ENCODE results near the gene APOLD1.
"Not testable (repeated sequence)": the region's sequence is repeated elsewhere in the genome, so short reads cannot be mapped to it uniquely, and the experiment has no call there.

The APOLD1 gene

GRCh38 chr12:12798480-12798879, 13.0 kb downstream of the APOLD1 start:
- Histone ChIP-seq H3K9me2 (replicated peaks; ENCODE audit: insufficient read depth, low read length) (no peaks in the 10 kb centered on the region), H3F3A (ENCODE audit: insufficient read depth) (no peaks in the 10 kb centered on the region), H3K79me2 (ENCODE audit: insufficient read depth, low read length) (no peaks in the 10 kb centered on the region), H3K27ac (ENCODE audit: low read depth, low read length) (no peak overlapping the region), H2AFZ (ENCODE audit: low read depth, low read length, severe bottlenecking) (no peak overlapping the region), H3K4me2 (ENCODE audit: low read depth, low read length, poor library complexity, severe bottlenecking) (no peak overlapping the region), H3K9me3 (ENCODE audit: insufficient read depth, low read length) (no peaks in the 10 kb centered on the region), H3K27me3 (ENCODE audit: low read length) (no peaks in the 10 kb centered on the region), H3K4me3 (ENCODE audit: insufficient read depth, low read length, poor library complexity, severe bottlenecking) (no peak overlapping the region), H3K9ac (ENCODE audit: low read length) (no peak overlapping the region), H4K20me1 (ENCODE audit: low read depth, low read length) (no peaks in the 10 kb centered on the region), H3K36me3 (ENCODE audit: low read length) (no peaks in the 10 kb centered on the region)
- TF ChIP-seq CTCF (IDR thresholded peaks at IDR 0.05; ENCODE audit: insufficient read depth, low read length, poor library complexity, severe bottlenecking), result no peak
- TF ChIP-seq EZH2phosphoT487 (conservative IDR thresholded peaks at IDR 0.05; ENCODE audit: low read length), result no peak

GRCh38 chr12:12799163-12799920, 13.9 kb downstream of the APOLD1 start:
- H3K27me3 ChIP-seq (ENCODE audit: low read length), result no peaks in the 10 kb centered on the region
- TF ChIP-seq CTCF (IDR thresholded peaks at IDR 0.05; ENCODE audit: insufficient read depth, low read length, poor library complexity, severe bottlenecking), result no peak
- TF ChIP-seq EZH2phosphoT487 (conservative IDR thresholded peaks at IDR 0.05; ENCODE audit: low read length), result no peak
- no peak overlapping the region for H3K9ac ChIP-seq (ENCODE audit: low read length)
- H3K9me2 ChIP-seq (replicated peaks; ENCODE audit: insufficient read depth, low read length), result no peaks in the 10 kb centered on the region
- H2AFZ ChIP-seq (ENCODE audit: low read depth, low read length, severe bottlenecking), result no peak overlapping the region
- no peaks in the 10 kb centered on the region for H3F3A ChIP-seq (ENCODE audit: insufficient read depth)
- H3K4me2 ChIP-seq (ENCODE audit: low read depth, low read length, poor library complexity, severe bottlenecking), result no peak overlapping the region
- no peak overlapping the region for H3K27ac ChIP-seq (ENCODE audit: low read depth, low read length)
- H3K4me3 ChIP-seq (ENCODE audit: insufficient read depth, low read length, poor library complexity, severe bottlenecking), result no peak overlapping the region
- H3K79me2 ChIP-seq (ENCODE audit: insufficient read depth, low read length), result no peaks in the 10 kb centered on the region
- H3K9me3 ChIP-seq (ENCODE audit: insufficient read depth, low read length), result no peaks in the 10 kb centered on the region
- H3K36me3 ChIP-seq (ENCODE audit: low read length), result no peaks in the 10 kb centered on the region
- no peaks in the 10 kb centered on the region for H4K20me1 ChIP-seq (ENCODE audit: low read depth, low read length)

- Histone ChIP-seq H3K9me2 (replicated peaks; ENCODE audit: insufficient read depth, low read length) (no peaks in the 10 kb centered on the region), H4K20me1 (ENCODE audit: low read depth, low read length) (no peaks in the 10 kb centered on the region), H3K9me3 (ENCODE audit: insufficient read depth, low read length) (no peaks in the 10 kb centered on the region), H3K9ac (ENCODE audit: low read length) (no peak overlapping the region), H2AFZ (ENCODE audit: low read depth, low read length, severe bottlenecking) (no peak overlapping the region), H3K27ac (ENCODE audit: low read depth, low read length) (no peak overlapping the region), H3K4me2 (ENCODE audit: low read depth, low read length, poor library complexity, severe bottlenecking) (no peak overlapping the region), H3F3A (ENCODE audit: insufficient read depth) (no peaks in the 10 kb centered on the region), H3K36me3 (ENCODE audit: low read length) (no peaks in the 10 kb centered on the region), H3K79me2 (ENCODE audit: insufficient read depth, low read length) (no peaks in the 10 kb centered on the region), H3K4me3 (ENCODE audit: insufficient read depth, low read length, poor library complexity, severe bottlenecking) (no peak overlapping the region), H3K27me3 (ENCODE audit: low read length) (no peaks in the 10 kb centered on the region)
- TF ChIP-seq CTCF (IDR thresholded peaks at IDR 0.05; ENCODE audit: insufficient read depth, low read length, poor library complexity, severe bottlenecking) (no peak), EZH2phosphoT487 (conservative IDR thresholded peaks at IDR 0.05; ENCODE audit: low read length) (no peak)
Measured at GRCh38 chr12:12800406-12801180, 15.1 kb downstream of the APOLD1 start.

GRCh38 chr12:12801656-12802055, 16.2 kb downstream of the APOLD1 start:
- not testable (repeated sequence) for H3F3A ChIP-seq (ENCODE audit: insufficient read depth); H3K27me3 ChIP-seq (ENCODE audit: low read length); H3K9ac ChIP-seq (ENCODE audit: low read length)

More at GRCh38 chr12:12801656-12802055, 16.2 kb downstream of the APOLD1 start:
- not testable (repeated sequence) for H3K36me3 ChIP-seq (ENCODE audit: low read length); H3K79me2 ChIP-seq (ENCODE audit: insufficient read depth, low read length); H3K9me2 ChIP-seq (replicated peaks; ENCODE audit: insufficient read depth, low read length); H3K27ac ChIP-seq (ENCODE audit: low read depth, low read length); H3K4me2 ChIP-seq (ENCODE audit: low read depth, low read length, poor library complexity, severe bottlenecking); H4K20me1 ChIP-seq (ENCODE audit: low read depth, low read length); H3K4me3 ChIP-seq (ENCODE audit: insufficient read depth, low read length, poor library complexity, severe bottlenecking); H2AFZ ChIP-seq (ENCODE audit: low read depth, low read length, severe bottlenecking); H3K9me3 ChIP-seq (ENCODE audit: insufficient read depth, low read length)

Data from SU-DHL-6 (cell line).